Measurements from ENCODE around the gene GATA5. TPM values are rescaled to one million over a fixed set of nuclear protein-coding genes. Genes with fewer than 3 reads are reported as not detected.
"Not testable (repeated sequence)": the region's sequence is repeated elsewhere in the genome, so short reads cannot be mapped to it uniquely, and the experiment has no call there.

The GATA5 gene
- total RNA-seq, 1 donor from 2014 or later = not detected

- H3K4me3 Mint-ChIP-seq = no peak overlapping the region
- no peak for DNase-seq (ENCODE audit: low spot score)
- peaks cover 14% of the 10 kb centered on the region for H3K27me3 Mint-ChIP-seq (ENCODE audit: insufficient read depth)
Measured at GRCh38 chr20:62430866-62431447, 44.8 kb downstream of the GATA5 start.

GRCh38 chr20:62430311-62430853 is 45.4 kb downstream of the GATA5 start:
- intact Hi-C loops (cut with micrococcal nuclease) = no loop called here
- H3K9me3 Mint-ChIP-seq = no peaks in the 10 kb centered on the region
- H3K36me3 Mint-ChIP-seq (ENCODE audit: low read depth) = no peaks in the 10 kb centered on the region
- DNase-seq (ENCODE audit: low spot score) = no peak
- peaks cover 11% of the 10 kb centered on the region for H3K27me3 Mint-ChIP-seq (ENCODE audit: insufficient read depth)
- no peak overlapping the region for H3K27ac Mint-ChIP-seq
- H3K4me1 Mint-ChIP-seq (ENCODE audit: low read depth) = no peaks in the 10 kb centered on the region
- no peak overlapping the region for H3K4me3 Mint-ChIP-seq

More at GRCh38 chr20:62430866-62431447, 44.8 kb downstream of the GATA5 start:
- intact Hi-C loops (cut with micrococcal nuclease) = no loop called here
- Mint-ChIP-seq H3K27ac (no peak overlapping the region), H3K9me3 (no peaks in the 10 kb centered on the region), H3K4me1 (ENCODE audit: low read depth) (no peaks in the 10 kb centered on the region), H3K36me3 (ENCODE audit: low read depth) (no peaks in the 10 kb centered on the region)

- DNase-seq (ENCODE audit: low spot score) = no peak
- no peak overlapping the region for H3K27ac Mint-ChIP-seq
- no peak overlapping the region for H3K4me3 Mint-ChIP-seq
- intact Hi-C loops (cut with micrococcal nuclease) = no loop called here
- no peaks in the 10 kb centered on the region for H3K9me3 Mint-ChIP-seq
- no peaks in the 10 kb centered on the region for H3K36me3 Mint-ChIP-seq (ENCODE audit: low read depth)
- H3K27me3 Mint-ChIP-seq (ENCODE audit: insufficient read depth) = peaks cover 8% of the 10 kb centered on the region
- H3K4me1 Mint-ChIP-seq (ENCODE audit: low read depth) = no peaks in the 10 kb centered on the region
Measured at GRCh38 chr20:62429455-62430310, 46.1 kb downstream of the GATA5 start.

- Mint-ChIP-seq H3K27ac (no peak overlapping the region), H3K27me3 (ENCODE audit: insufficient read depth) (peaks cover 5% of the 10 kb centered on the region), H3K9me3 (no peaks in the 10 kb centered on the region), H3K36me3 (ENCODE audit: low read depth) (no peaks in the 10 kb centered on the region), H3K4me1 (ENCODE audit: low read depth) (no peaks in the 10 kb centered on the region), H3K4me3 (no peak overlapping the region)
- intact Hi-C loops (cut with micrococcal nuclease) = no loop called here
- no peak for DNase-seq (ENCODE audit: low spot score)
Measured at GRCh38 chr20:62428396-62429295, 47.1 kb downstream of the GATA5 start.

- Mint-ChIP-seq H3K27me3 (ENCODE audit: insufficient read depth) (peaks cover 5% of the 10 kb centered on the region), H3K4me3 (no peak overlapping the region), H3K36me3 (ENCODE audit: low read depth) (no peaks in the 10 kb centered on the region), H3K9me3 (no peaks in the 10 kb centered on the region), H3K27ac (no peak overlapping the region), H3K4me1 (ENCODE audit: low read depth) (no peaks in the 10 kb centered on the region)
- intact Hi-C loops (cut with micrococcal nuclease) = no loop called here
- DNase-seq (ENCODE audit: low spot score) = no peak
Measured at GRCh38 chr20:62428002-62428372, 47.8 kb downstream of the GATA5 start.

GRCh38 chr20:62427172-62428001 is 48.4 kb downstream of the GATA5 start, which contains the start of gene RBBP8NL:
Gene RBBP8NL, minus strand, starts transcription at chr20:62427539. Its CDS starts 7,892 bp downstream, at chr20:62419647.
- Mint-ChIP-seq H3K27me3 (ENCODE audit: insufficient read depth) (no peaks in the 10 kb centered on the region), H3K36me3 (ENCODE audit: low read depth) (no peaks in the 10 kb centered on the region), H3K9me3 (no peaks in the 10 kb centered on the region), H3K27ac (no peak within 1 kb of the TSS), H3K4me3 (no peak within 1 kb of the TSS), H3K4me1 (ENCODE audit: low read depth) (no peaks in the 10 kb centered on the region)
- intact Hi-C loops (cut with micrococcal nuclease) = no loop called here
- DNase-seq (ENCODE audit: low spot score) = no peak

- no peaks in the 10 kb centered on the region for H3K27me3 Mint-ChIP-seq (ENCODE audit: insufficient read depth)
- H3K4me3 Mint-ChIP-seq = no peak overlapping the region
- H3K36me3 Mint-ChIP-seq (ENCODE audit: low read depth) = no peaks in the 10 kb centered on the region
- no peaks in the 10 kb centered on the region for H3K9me3 Mint-ChIP-seq
- no peaks in the 10 kb centered on the region for H3K4me1 Mint-ChIP-seq (ENCODE audit: low read depth)
- no peak overlapping the region for H3K27ac Mint-ChIP-seq
- intact Hi-C loops (cut with micrococcal nuclease) = no loop called here
- DNase-seq (ENCODE audit: low spot score) = no peak
Measured at GRCh38 chr20:62426699-62427131, 49.1 kb downstream of the GATA5 start.

- H3K4me1 Mint-ChIP-seq (ENCODE audit: low read depth); H3K27ac Mint-ChIP-seq; H3K4me3 Mint-ChIP-seq; H3K27me3 Mint-ChIP-seq (ENCODE audit: insufficient read depth); H3K36me3 Mint-ChIP-seq (ENCODE audit: low read depth); H3K9me3 Mint-ChIP-seq; intact Hi-C loops (cut with micrococcal nuclease); DNase-seq (ENCODE audit: low spot score): not testable (repeated sequence)
Measured at GRCh38 chr20:62426059-62426348, 49.8 kb downstream of the GATA5 start.

GRCh38 chr20:62425281-62426058 is 50.3 kb downstream of the GATA5 start:
- Mint-ChIP-seq H3K27me3 (ENCODE audit: insufficient read depth) (no peaks in the 10 kb centered on the region), H3K27ac (no peak overlapping the region), H3K9me3 (no peaks in the 10 kb centered on the region), H3K4me1 (ENCODE audit: low read depth) (no peaks in the 10 kb centered on the region), H3K4me3 (no peak overlapping the region), H3K36me3 (ENCODE audit: low read depth) (no peaks in the 10 kb centered on the region)
- no peak for DNase-seq (ENCODE audit: low spot score)
- intact Hi-C loops (cut with micrococcal nuclease) = no loop called here

- no peak overlapping the region for H3K4me3 Mint-ChIP-seq
- no peaks in the 10 kb centered on the region for H3K27me3 Mint-ChIP-seq (ENCODE audit: insufficient read depth)
- intact Hi-C loops (cut with micrococcal nuclease) = no loop called here
- no peaks in the 10 kb centered on the region for H3K4me1 Mint-ChIP-seq (ENCODE audit: low read depth)
- DNase-seq (ENCODE audit: low spot score) = no peak
- no peaks in the 10 kb centered on the region for H3K36me3 Mint-ChIP-seq (ENCODE audit: low read depth)
- H3K9me3 Mint-ChIP-seq = no peaks in the 10 kb centered on the region
- no peak overlapping the region for H3K27ac Mint-ChIP-seq
Measured at GRCh38 chr20:62424249-62425107, 51.3 kb downstream of the GATA5 start.

- no peak for DNase-seq (ENCODE audit: low spot score)
- no peaks in the 10 kb centered on the region for H3K4me1 Mint-ChIP-seq (ENCODE audit: low read depth)
- no peak overlapping the region for H3K27ac Mint-ChIP-seq
Measured at GRCh38 chr20:62423326-62423706, 52.5 kb downstream of the GATA5 start.

More at GRCh38 chr20:62423326-62423706, 52.5 kb downstream of the GATA5 start:
- intact Hi-C loops (cut with micrococcal nuclease) = no loop called here
- Mint-ChIP-seq H3K9me3 (no peaks in the 10 kb centered on the region), H3K36me3 (ENCODE audit: low read depth) (no peaks in the 10 kb centered on the region), H3K27me3 (ENCODE audit: insufficient read depth) (no peaks in the 10 kb centered on the region), H3K4me3 (no peak overlapping the region)
